Measurements from ENCODE around the gene FBXO24. TPM values are rescaled to one million over a fixed set of nuclear protein-coding genes. Genes with fewer than 3 reads are reported as not detected.

FBXO24 gene
- total and polyA plus RNA-seq, 8 donors: 0.31 to 2.0 (median 0.81) TPM

- Histone ChIP-seq H3K4me1 (peaks cover 0 to 3% (median 0%) of the 10 kb centered on the region in 3 donors), H3K36me3 (no peaks in the 10 kb centered on the region), H3K4me3 (peak overlapping the region; percentile 38 to 83 (median 56)), H3K9me3 (no peaks in the 10 kb centered on the region), H3K27me3 (no peaks in the 10 kb centered on the region), H3K27ac (peak overlapping the region; percentile 42 to 58 (median 54))
- peak in 3 of 4 donors; percentile 10 to 19 (median 16) for TF ChIP-seq CTCF (IDR thresholded peaks at IDR 0.05)
- WGBS, 2 donors: 1% methylated on average over 50 to 70 of the region's 70 CpGs
- intact Hi-C loops (cut with DNase I): no loop called here
- DNase-seq: peak; percentile 68 to 90 (median 78)
- ATAC-seq: peak; percentile 80 to 91 (median 86)
- FAIRE-seq: no peak
Observed at GRCh38 chr7:100604028-100604975, 18.2 kb downstream of the FBXO24 start.

- Histone ChIP-seq H3K9me3 (no peaks in the 10 kb centered on the region), H3K4me3 (peak overlapping the region; percentile 38 to 83 (median 56)), H3K36me3 (no peaks in the 10 kb centered on the region), H3K27ac (peak overlapping the region in 2 of 4 donors; percentile 42 to 58), H3K4me1 (peaks cover 0 to 3% (median 0%) of the 10 kb centered on the region in 3 donors), H3K27me3 (no peaks in the 10 kb centered on the region)
- no peak for TF ChIP-seq CTCF (IDR thresholded peaks at IDR 0.05)
- WGBS, 2 donors: 2 to 5% methylated on average over 65 to 68 of the region's 68 CpGs
- FAIRE-seq (no peak), ATAC-seq (peak; percentile 47 to 53 (median 49)), DNase-seq (peak; percentile 42 to 82 (median 64))
- intact Hi-C loops (cut with DNase I): no loop called here
Observed at GRCh38 chr7:100604976-100605911, 19.1 kb downstream of the FBXO24 start.

GRCh38 chr7:100606313-100606712 is 20.2 kb downstream of the FBXO24 start:
- H3K9me3 ChIP-seq: no peaks in the 10 kb centered on the region
- no peak overlapping the region for H3K27ac ChIP-seq
- H3K27me3 ChIP-seq: no peaks in the 10 kb centered on the region
- no peak overlapping the region for H3K4me3 ChIP-seq
- ATAC-seq: no peak
- H3K4me1 ChIP-seq: peaks cover 0 to 3% (median 0%) of the 10 kb centered on the region in 3 donors
- intact Hi-C loops (cut with DNase I): no loop called here
- H3K36me3 ChIP-seq: no peaks in the 10 kb centered on the region
- FAIRE-seq: no peak
- WGBS, 2 donors: 92 to 93% methylated on average over 12 of the region's 12 CpGs
- DNase-seq: no peak
- TF ChIP-seq CTCF (IDR thresholded peaks at IDR 0.05): no peak

- WGBS, 2 donors: 88 to 94% methylated on average over 8 of the region's 8 CpGs
- TF ChIP-seq CTCF (IDR thresholded peaks at IDR 0.05): no peak
- Histone ChIP-seq H3K27me3 (no peaks in the 10 kb centered on the region), H3K4me3 (no peak overlapping the region), H3K36me3 (no peaks in the 10 kb centered on the region), H3K4me1 (peaks cover 0 to 3% (median 0%) of the 10 kb centered on the region in 3 donors), H3K27ac (no peak overlapping the region), H3K9me3 (no peaks in the 10 kb centered on the region)
- no peak for ATAC-seq
- intact Hi-C loops (cut with DNase I): no loop called here
- no peak for FAIRE-seq
- DNase-seq: no peak
Observed at GRCh38 chr7:100607111-100607510, 21.0 kb downstream of the FBXO24 start.

Data from pancreas (tissue), 10 donors.